Heart left ventricle (tissue), 16 donors: ENCODE results near the gene KCTD6. TPM values are rescaled to one million over a fixed set of nuclear protein-coding genes. Genes with fewer than 3 reads are reported as not detected.
A peak's percentile ranks its signal among the peaks of the same experiment; 100 is the strongest.

ENCODE experiments used
- ATAC-seq, 4 donors: fragments of 200-7000 bp; cut with Tn5 transposase; one replicate each; pipeline ENCODE4 v1.9.1; 2020 to 2022; ENCODE audit warnings: moderate library complexity in 4 of 4, mild to moderate bottlenecking in 3 of 4, moderate number of reproducible peaks in 1 of 4
- DNase-seq, 5 donors: peaks; one replicate each; pipeline ENCODE4 v3.0.0-alpha.2; 2020
- H3K27ac ChIP-seq, 12 donors: fragments of 200-600 bp; sonication (generic) in 4 of 12; one replicate each; pipeline versions ENCODE4 v1.5.0 to v1.8.0; 2016 to 2022; ENCODE audit warnings: mild to moderate bottlenecking in 2 of 12
- H3K27me3 ChIP-seq, 9 donors: fragments of 200-600 bp; sonication (generic) in 2 of 9; one replicate each; pipeline versions ENCODE4 v1.5.1 to v1.8.0; 2016 to 2022; ENCODE audit warnings: mild to moderate bottlenecking in 3 of 9
- H3K36me3 ChIP-seq, 9 donors: fragments of 200-600 bp; sonication (generic) in 2 of 9; one replicate each; pipeline versions ENCODE4 v1.5.0 to v1.8.0; 2018 to 2022; ENCODE audit warnings: mild to moderate bottlenecking in 2 of 9
- H3K4me1 ChIP-seq, 12 donors: fragments of 200-600 bp; sonication (generic) in 4 of 12; one replicate each; pipeline versions ENCODE4 v1.5.0 to v1.8.0; 2016 to 2022; ENCODE audit warnings: mild to moderate bottlenecking in 3 of 12
- H3K4me3 ChIP-seq, 12 donors: fragments of 200-600 bp; sonication (generic) in 4 of 12; one replicate each; pipeline versions ENCODE4 v1.5.0 to v1.8.0; 2017 to 2022; ENCODE audit warnings: mild to moderate bottlenecking in 9 of 12, moderate library complexity in 4 of 12
- H3K9me3 ChIP-seq, 12 donors: fragments of 200-600 bp; sonication (generic) in 4 of 12; one replicate each; pipeline versions ENCODE4 v1.5.0 to v1.8.0; 2016 to 2022; ENCODE audit warnings: mild to moderate bottlenecking in 1 of 12
- POLR2A ChIP-seq, 2 donors: fragments of 450-650 bp; IDR thresholded peaks; one replicate each; pipeline ENCODE4 v1.6.1; 2017; ENCODE audit warnings: antibody characterized with exemption in 2 of 2, mild to moderate bottlenecking in 2 of 2, moderate library complexity in 2 of 2
- WGBS, 4 donors: extraction: QIAGEN DNeasy Blood & Tissue Kit in 2 of 4; methylation state at CpG; one replicate each; pipeline versions ENCODE4 v1.1.5 to v1.1.7; 2013 to 2018; 5-methylcytosine and 5-hydroxymethylcytosine counted together
- intact Hi-C, 10 donors: fragments of 100-400 bp; cut with DNase I; formaldehyde crosslinking; loops; one replicate each; pipeline versions ENCODE4 v1.11.1 to v1.14.2; 2022
- polyA plus RNA-seq, 2 donors: library from polyadenylated mRNA; stranded (reverse); fragments of 200-250 nt; gene quantifications; one replicate each; pipeline ENCODE4 v1.2.3, GENCODE V29; 2013
- total RNA-seq, 9 donors: library from RNA; depleted of rRNA in 2 of 9; stranded (reverse); fragments of >200 nt in 2 of 9; fragmentation: NEBNext Ultra II Directional in 3 of 9; extraction: Animal tissue kit (Norgen Biotek cat#: 25700) in 3 of 9; gene quantifications; one replicate each; pipeline versions ENCODE4 v1.1.0 to v1.2.4, GENCODE V29; 2016 to 2023
- TF ChIP-seq, protein P1 (sequence below), 12 donors: fragments of 200-600 bp; sonication (generic) in 4 of 12; IDR thresholded peaks; one replicate each; pipeline versions ENCODE4 v1.5.0 to v1.8.0; 2018 to 2022; ENCODE audit warnings: antibody characterized with exemption in 12 of 12, mild to moderate bottlenecking in 5 of 12
- donor health status: ischemic (EF 13 %, LVEDD 7.1; RV severe dilation, severe dysfunction).
- donor health status: healthy with polysubstance abuse.
- donor health status: DM: no; HTN: yes; CAD: no.
- donor health status: DM: no; HTN: no; CAD: no.
- donor health status: ischemic (EF 25% LVEDD 6.9; RV normal size, moderate dysfunction).
- donor health status: ischemic (EF 25% LVEDD 5.7; RV mildly dilated, moderate dysfunction).
- donor health status: healthy.
- donor health status: DM: yes; HTN: yes; CAD: no.
- donor health status: ischemic (EF 35%, LVEDD 5.7; RV mildly dilated, moderate dysfunction).
- donor health status: nonischemic (EF 11% LVEDD 7.7; RV severe dilation, severe dysfunction).
- donor health status: DM: yes; HTN: yes; CAD: no.
- donor health status: PGD.
- donor health status: ischemic (EF 29% LVEDD 5.4; RV normal size, mild dysfunction).
- donor health status: nonischemic (EF 23%, LVEDD 6.1; RV moderate dilation, normal function).

The KCTD6 gene
- total and polyA plus RNA-seq, 11 donors: 5.7 to 10.5 (median 6.9) TPM

DNA sequence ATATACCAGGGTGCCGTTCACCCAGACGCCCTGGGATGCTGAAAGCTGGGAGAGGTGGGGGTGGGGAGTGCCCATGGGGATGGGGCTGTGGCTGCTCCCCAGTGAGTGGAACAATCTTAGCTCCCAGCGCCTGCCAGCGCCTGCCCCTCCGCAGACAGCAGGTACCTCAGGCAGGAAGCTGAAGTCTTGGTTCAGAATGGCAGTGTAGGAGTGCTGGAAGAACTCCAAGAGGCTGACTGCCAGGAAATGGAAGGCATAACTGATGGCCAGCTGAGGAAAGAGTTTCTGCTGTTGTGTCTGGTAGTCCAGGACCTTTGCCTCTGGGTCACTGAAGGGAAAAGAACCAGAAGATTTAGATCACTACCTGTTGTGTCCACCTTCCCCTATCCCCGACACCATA, 36.7 kb downstream of the KCTD6 start:
- 44 to 69% (median 50%) methylated on average over 6 of the region's 6 CpGs for WGBS, 4 donors
- H3K4me3 ChIP-seq: no peak overlapping the region
- H3K9me3 ChIP-seq: no peaks in the 10 kb centered on the region
- TF ChIP-seq, protein P1, sequence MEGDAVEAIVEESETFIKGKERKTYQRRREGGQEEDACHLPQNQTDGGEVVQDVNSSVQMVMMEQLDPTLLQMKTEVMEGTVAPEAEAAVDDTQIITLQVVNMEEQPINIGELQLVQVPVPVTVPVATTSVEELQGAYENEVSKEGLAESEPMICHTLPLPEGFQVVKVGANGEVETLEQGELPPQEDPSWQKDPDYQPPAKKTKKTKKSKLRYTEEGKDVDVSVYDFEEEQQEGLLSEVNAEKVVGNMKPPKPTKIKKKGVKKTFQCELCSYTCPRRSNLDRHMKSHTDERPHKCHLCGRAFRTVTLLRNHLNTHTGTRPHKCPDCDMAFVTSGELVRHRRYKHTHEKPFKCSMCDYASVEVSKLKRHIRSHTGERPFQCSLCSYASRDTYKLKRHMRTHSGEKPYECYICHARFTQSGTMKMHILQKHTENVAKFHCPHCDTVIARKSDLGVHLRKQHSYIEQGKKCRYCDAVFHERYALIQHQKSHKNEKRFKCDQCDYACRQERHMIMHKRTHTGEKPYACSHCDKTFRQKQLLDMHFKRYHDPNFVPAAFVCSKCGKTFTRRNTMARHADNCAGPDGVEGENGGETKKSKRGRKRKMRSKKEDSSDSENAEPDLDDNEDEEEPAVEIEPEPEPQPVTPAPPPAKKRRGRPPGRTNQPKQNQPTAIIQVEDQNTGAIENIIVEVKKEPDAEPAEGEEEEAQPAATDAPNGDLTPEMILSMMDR (IDR thresholded peaks at IDR 0.05): no peak
- no peak for TF ChIP-seq POLR2A (IDR thresholded peaks at IDR 0.05)
- H3K36me3 ChIP-seq: peaks cover 0 to 99% (median 74%) of the 10 kb centered on the region in 9 donors
- H3K27ac ChIP-seq: peak overlapping the region in 1 of 12 donors; percentile 14
- H3K27me3 ChIP-seq: no peaks in the 10 kb centered on the region
- intact Hi-C loops: loop anchor here in 1 of 10 donors (5.0 kb wide), 1 partner anchor 36 kb away; the partner anchor contains the start of gene KCTD6
- ATAC-seq (peak; percentile 28 to 60 (median 48)), DNase-seq (peak in 4 of 5 donors; percentile 55 to 72 (median 65))
- peaks cover 0 to 24% (median 7%) of the 10 kb centered on the region in 12 donors for H3K4me1 ChIP-seq

GRCh38 chr3:58529516-58530353, 37.8 kb downstream of the KCTD6 start:
- ATAC-seq (peak in 2 of 4 donors; percentile 2 to 3), DNase-seq (no peak)
- TF ChIP-seq, protein P1 (IDR thresholded peaks at IDR 0.05): peak in 4 of 12 donors; percentile 7 to 18 (median 10)
- TF ChIP-seq POLR2A (IDR thresholded peaks at IDR 0.05): no peak
- Histone ChIP-seq H3K27me3 (no peaks in the 10 kb centered on the region), H3K36me3 (peaks cover 0 to 99% (median 74%) of the 10 kb centered on the region in 9 donors), H3K4me1 (peaks cover 0 to 24% (median 7%) of the 10 kb centered on the region in 12 donors), H3K4me3 (no peak overlapping the region), H3K27ac (no peak overlapping the region), H3K9me3 (no peaks in the 10 kb centered on the region)
- intact Hi-C loops: loop anchor here (5.0 to 10.0 kb wide), 10 partner anchors 37 to 355 kb away; partner anchors contain the start of genes KCTD6 (in 5 of the 10), PDHB (in 3 of the 10), HTD2 (in 1 of the 10) and RPP14 (in 1 of the 10)
- 72 to 82% (median 81%) methylated on average over 8 to 15 of the region's 15 CpGs for WGBS, 4 donors

DNA sequence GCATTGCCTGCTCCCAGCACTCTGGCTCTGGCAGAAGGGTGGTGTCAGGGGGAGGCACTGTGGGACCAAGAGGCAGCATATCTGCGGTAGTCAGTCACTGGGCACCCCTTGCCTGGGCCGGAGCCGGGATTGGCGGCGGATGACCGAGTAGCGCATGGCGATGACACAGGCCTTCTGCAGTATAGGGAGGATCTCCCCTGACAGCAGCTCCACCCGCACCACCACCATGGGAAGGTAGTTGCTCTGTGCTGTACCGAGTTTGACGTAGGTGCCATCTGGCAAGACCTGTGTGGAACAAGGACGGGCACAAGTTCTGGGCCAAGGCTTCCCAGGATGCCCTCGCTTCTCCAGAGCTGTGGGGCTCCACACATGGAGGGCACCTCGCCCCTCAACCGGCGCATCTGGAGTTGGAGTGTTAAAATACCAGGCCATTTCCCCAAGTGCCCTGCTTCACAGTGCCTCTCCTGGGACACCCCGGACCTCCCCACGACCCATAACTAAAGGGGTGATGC, 38.5 kb downstream of the KCTD6 start:
- no peak for TF ChIP-seq POLR2A (IDR thresholded peaks at IDR 0.05)
- TF ChIP-seq, protein P1 (IDR thresholded peaks at IDR 0.05): no peak
- no peak for ATAC-seq
- DNase-seq: no peak
- H3K27ac ChIP-seq: no peak overlapping the region
- intact Hi-C loops: loop anchor here (5.0 to 10.0 kb wide), 10 partner anchors 38 to 356 kb away; partner anchors contain the start of genes KCTD6 (in 4 of the 10), PDHB (in 3 of the 10), HTD2 (in 1 of the 10) and RPP14 (in 1 of the 10)
- no peak overlapping the region for H3K4me3 ChIP-seq
- WGBS, 4 donors: 89 to 96% (median 91%) methylated on average over 18 of the region's 18 CpGs
- H3K36me3 ChIP-seq: peaks cover 0 to 96% (median 70%) of the 10 kb centered on the region in 9 donors
- H3K9me3 ChIP-seq: no peaks in the 10 kb centered on the region
- H3K27me3 ChIP-seq: no peaks in the 10 kb centered on the region
- peaks cover 0 to 27% (median 8%) of the 10 kb centered on the region in 12 donors for H3K4me1 ChIP-seq

GRCh38 chr3:58531555-58531954, 39.7 kb downstream of the KCTD6 start:
- Histone ChIP-seq H3K27ac (no peak overlapping the region), H3K27me3 (no peaks in the 10 kb centered on the region), H3K36me3 (peaks cover 0 to 84% (median 60%) of the 10 kb centered on the region in 9 donors), H3K4me1 (peaks cover 5 to 39% (median 19%) of the 10 kb centered on the region in 12 donors), H3K4me3 (no peak overlapping the region), H3K9me3 (no peaks in the 10 kb centered on the region)
- intact Hi-C loops: loop anchor here (5.0 to 10.0 kb wide), 10 partner anchors 39 to 357 kb away; partner anchors contain the start of genes KCTD6 (in 4 of the 10), PDHB (in 3 of the 10), HTD2 (in 1 of the 10) and RPP14 (in 1 of the 10)
- DNase-seq (no peak), ATAC-seq (no peak)
- WGBS, 4 donors: 96 to 97% (median 96%) methylated on average over 6 to 7 of the region's 7 CpGs
- TF ChIP-seq, protein P1 (IDR thresholded peaks at IDR 0.05): no peak
- no peak for TF ChIP-seq POLR2A (IDR thresholded peaks at IDR 0.05)
